GM18517 (cell line): ENCODE data around the gene GRK3.

Experiments
- ATAC-seq: cut with Tn5 transposase; IDR thresholded peaks from one replicate; pipeline ENCODE4 v1.9.1; 2021; ENCODE audit warnings: mild to moderate bottlenecking, moderate library complexity; ENCODE audit not compliant: unreplicated experiment

Gene GRK3

GRCh38 chr22:25750569-25751173 lies 186.2 kb downstream of the GRK3 start:
- ATAC-seq: no peak

- ATAC-seq: no peak
These were observed 186.7 kb downstream of the GRK3 start for GRCh38 chr22:25751174-25751581.

- ATAC-seq: no peak
These were observed 188.2 kb downstream of the GRK3 start for GRCh38 chr22:25752615-25753214.

GRCh38 chr22:25753252-25753651 lies 188.8 kb downstream of the GRK3 start:
- no peak for ATAC-seq

GRCh38 chr22:25754527-25755202 lies 190.2 kb downstream of the GRK3 start:
- ATAC-seq: no peak

- no peak for ATAC-seq
These were observed 193.2 kb downstream of the GRK3 start for GRCh38 chr22:25757686-25758085.

- ATAC-seq: no peak
These were observed 193.8 kb downstream of the GRK3 start for GRCh38 chr22:25758316-25758715.

- no peak for ATAC-seq
These were observed 195.4 kb downstream of the GRK3 start for GRCh38 chr22:25759825-25760231.

GRCh38 chr22:25760294-25760693 lies 195.8 kb downstream of the GRK3 start:
- no peak for ATAC-seq

- ATAC-seq: no peak
These were observed 196.5 kb downstream of the GRK3 start for GRCh38 chr22:25760848-25761595.

- no peak for ATAC-seq
These were observed 197.7 kb downstream of the GRK3 start for GRCh38 chr22:25762147-25762546.

- no peak for ATAC-seq
These were observed 198.8 kb downstream of the GRK3 start for GRCh38 chr22:25763239-25763777.

GRCh38 chr22:25764270-25765015 lies 200.0 kb downstream of the GRK3 start:
- no peak for ATAC-seq

GRCh38 chr22:25765016-25765367 lies 200.5 kb downstream of the GRK3 start:
- no peak for ATAC-seq

- ATAC-seq: no peak
These were observed 201.3 kb downstream of the GRK3 start for GRCh38 chr22:25765801-25766200.

GRCh38 chr22:25766418-25766817 lies 201.9 kb downstream of the GRK3 start:
- no peak for ATAC-seq

GRCh38 chr22:25770333-25770732 lies 205.9 kb downstream of the GRK3 start:
- no peak for ATAC-seq

- no peak for ATAC-seq
These were observed 207.8 kb downstream of the GRK3 start for GRCh38 chr22:25772288-25772687.

GRCh38 chr22:25774575-25775026 lies 210.1 kb downstream of the GRK3 start:
- no peak for ATAC-seq

GRCh38 chr22:25775531-25775930 lies 211.1 kb downstream of the GRK3 start:
- no peak for ATAC-seq

GRCh38 chr22:25777411-25777810 lies 212.9 kb downstream of the GRK3 start:
- no peak for ATAC-seq
